Measurements from ENCODE around the gene POPDC2. TPM values are rescaled to one million over a fixed set of nuclear protein-coding genes. Genes with fewer than 3 reads are reported as not detected.
"Not testable (repeated sequence)": the region's sequence is repeated elsewhere in the genome, so short reads cannot be mapped to it uniquely, and the experiment has no call there.

POPDC2 gene
- total RNA-seq, 2 experiments from 2014 or later, result 1.3 to 2.1 TPM

GRCh38 chr3:119598410-119599098, 61.8 kb downstream of the POPDC2 start:
- intact Hi-C loops (cut with micrococcal nuclease), result no loop called here

GRCh38 chr3:119597548-119598288, 62.7 kb downstream of the POPDC2 start, which contains the start of gene PLA1A:
PLA1A (plus strand) TSS chr3:119597885; CDS start chr3:119597914, 29 bp downstream.
- no peak for TF ChIP-seq CTCF (IDR thresholded peaks at IDR 0.05)
- DNase-seq (no peak), ATAC-seq (no peak)
- intact Hi-C loops (cut with micrococcal nuclease), result no loop called here
- CTCF ChIA-PET, result no interaction called here
- Mint-ChIP-seq H3K4me1 (ENCODE audit: low read depth) (peaks cover 23% of the 10 kb centered on the region), H3K27ac (peak within 1 kb of the TSS; percentile 21), H3K27me3 (peaks cover 1% of the 10 kb centered on the region), H3K4me3 (no peak within 1 kb of the TSS), H3K36me3 (ENCODE audit: low read depth) (no peaks in the 10 kb centered on the region), H3K9me3 (no peaks in the 10 kb centered on the region)
- POLR2A ChIA-PET, result no interaction called here

More at GRCh38 chr3:119598410-119599098, 61.8 kb downstream of the POPDC2 start:
- ChIA-PET POLR2A (no interaction called here), CTCF (no interaction called here)
- H3K9me3 Mint-ChIP-seq, result no peaks in the 10 kb centered on the region
- no peaks in the 10 kb centered on the region for H3K36me3 Mint-ChIP-seq (ENCODE audit: low read depth)
- peaks cover 23% of the 10 kb centered on the region for H3K4me1 Mint-ChIP-seq (ENCODE audit: low read depth)
- peak overlapping the region; percentile 21 for H3K27ac Mint-ChIP-seq
- ATAC-seq, result peak; percentile 51
- peaks cover 1% of the 10 kb centered on the region for H3K27me3 Mint-ChIP-seq
- no peak overlapping the region for H3K4me3 Mint-ChIP-seq
- DNase-seq, result no peak
- TF ChIP-seq CTCF (IDR thresholded peaks at IDR 0.05), result no peak

GRCh38 chr3:119596398-119596797, 64.0 kb downstream of the POPDC2 start:
- DNase-seq (no peak), ATAC-seq (no peak)
- intact Hi-C loops (cut with micrococcal nuclease), result no loop called here
- CTCF ChIA-PET, result no interaction called here
- H3K27me3 Mint-ChIP-seq, result peaks cover 3% of the 10 kb centered on the region
- no peak for TF ChIP-seq CTCF (IDR thresholded peaks at IDR 0.05)
- H3K9me3 Mint-ChIP-seq, result no peaks in the 10 kb centered on the region
- no peaks in the 10 kb centered on the region for H3K36me3 Mint-ChIP-seq (ENCODE audit: low read depth)
- H3K27ac Mint-ChIP-seq, result no peak overlapping the region
- no peak overlapping the region for H3K4me3 Mint-ChIP-seq
- POLR2A ChIA-PET, result no interaction called here
- peaks cover 22% of the 10 kb centered on the region for H3K4me1 Mint-ChIP-seq (ENCODE audit: low read depth)

- Mint-ChIP-seq H3K27ac (no peak overlapping the region), H3K27me3 (peaks cover 4% of the 10 kb centered on the region), H3K36me3 (ENCODE audit: low read depth) (no peaks in the 10 kb centered on the region), H3K4me3 (no peak overlapping the region), H3K4me1 (ENCODE audit: low read depth) (peaks cover 17% of the 10 kb centered on the region), H3K9me3 (no peaks in the 10 kb centered on the region)
- no peak for ATAC-seq
- DNase-seq, result no peak
- intact Hi-C loops (cut with micrococcal nuclease), result no loop called here
- TF ChIP-seq CTCF (IDR thresholded peaks at IDR 0.05), result no peak
- CTCF ChIA-PET, result no interaction called here
- POLR2A ChIA-PET, result no interaction called here
These were observed 64.6 kb downstream of the POPDC2 start for GRCh38 chr3:119595639-119596334.

- CTCF ChIA-PET, result not testable (repeated sequence)
These were observed 65.5 kb downstream of the POPDC2 start for GRCh38 chr3:119594929-119595328.

More at GRCh38 chr3:119594929-119595328, 65.5 kb downstream of the POPDC2 start:
- H3K9me3 Mint-ChIP-seq; H3K36me3 Mint-ChIP-seq (ENCODE audit: low read depth); POLR2A ChIA-PET; H3K27me3 Mint-ChIP-seq; H3K4me3 Mint-ChIP-seq; intact Hi-C loops (cut with micrococcal nuclease); H3K27ac Mint-ChIP-seq; DNase-seq; ATAC-seq: not testable (repeated sequence)
- H3K4me1 Mint-ChIP-seq (ENCODE audit: low read depth), result peaks cover 11% of the 10 kb centered on the region
